Dendritic cell treated with granulocyte-macrophage colony-stimulating factor and Interleukin-4, amounts not matched to agents 40 ng/mL and 50 ng/mL, for 4 days (primary cell): Measurements from ENCODE around the gene PIK3CG.
"Not testable (repeated sequence)": the region's sequence is repeated elsewhere in the genome, so short reads cannot be mapped to it uniquely, and the experiment has no call there.

ENCODE experiments used
- H3K27ac Mint-ChIP-seq: one replicate; pipeline ENCODE4 v1.8.0; 2022; ENCODE audit warnings: mild to moderate bottlenecking, mixed read lengths
- H3K27me3 Mint-ChIP-seq: one replicate; pipeline ENCODE4 v1.8.0; 2022; ENCODE audit warnings: mild to moderate bottlenecking, mixed read lengths
- H3K36me3 Mint-ChIP-seq: one replicate; pipeline ENCODE4 v1.8.0; 2022; ENCODE audit warnings: low read depth, mixed read lengths
- H3K4me1 Mint-ChIP-seq: one replicate; pipeline ENCODE4 v1.8.0; 2022; ENCODE audit warnings: low read depth, mixed read lengths
- H3K4me3 Mint-ChIP-seq: one replicate; pipeline ENCODE4 v1.8.0; 2022; ENCODE audit warnings: mild to moderate bottlenecking, moderate library complexity, mixed read lengths
- H3K9me3 Mint-ChIP-seq: one replicate; pipeline ENCODE4 v1.8.0; 2022; ENCODE audit warnings: mixed read lengths
- intact Hi-C: fragments of 100-400 bp; cut with micrococcal nuclease; formaldehyde crosslinking; loops from one replicate; pipeline ENCODE4 v1.15.0; 2022

Gene PIK3CG

GRCh38 chr7:106915873-106916272 lies 50.8 kb downstream of the PIK3CG start:
- Mint-ChIP-seq H3K4me1 (no peaks in the 10 kb centered on the region), H3K4me3 (no peak overlapping the region), H3K27me3 (no peaks in the 10 kb centered on the region), H3K36me3 (no peaks in the 10 kb centered on the region), H3K27ac (no peak overlapping the region), H3K9me3 (peaks cover 14% of the 10 kb centered on the region)
- intact Hi-C loops = no loop called here

GRCh38 chr7:106916679-106917078 lies 51.6 kb downstream of the PIK3CG start:
- intact Hi-C loops = no loop called here
- no peaks in the 10 kb centered on the region for H3K27me3 Mint-ChIP-seq
- H3K36me3 Mint-ChIP-seq = no peaks in the 10 kb centered on the region
- no peak overlapping the region for H3K27ac Mint-ChIP-seq
- H3K4me1 Mint-ChIP-seq = no peaks in the 10 kb centered on the region
- H3K9me3 Mint-ChIP-seq = peaks cover 20% of the 10 kb centered on the region
- H3K4me3 Mint-ChIP-seq = no peak overlapping the region

- no peaks in the 10 kb centered on the region for H3K36me3 Mint-ChIP-seq
- H3K27me3 Mint-ChIP-seq = no peaks in the 10 kb centered on the region
- intact Hi-C loops = no loop called here
- no peak overlapping the region for H3K27ac Mint-ChIP-seq
- H3K4me1 Mint-ChIP-seq = no peaks in the 10 kb centered on the region
- peaks cover 20% of the 10 kb centered on the region for H3K9me3 Mint-ChIP-seq
- no peak overlapping the region for H3K4me3 Mint-ChIP-seq
Measured at GRCh38 chr7:106918991-106919390, 53.9 kb downstream of the PIK3CG start.

GRCh38 chr7:106924468-106924867 lies 59.4 kb downstream of the PIK3CG start:
- H3K27ac Mint-ChIP-seq, H3K27me3 Mint-ChIP-seq, intact Hi-C loops, H3K4me3 Mint-ChIP-seq, H3K36me3 Mint-ChIP-seq, H3K4me1 Mint-ChIP-seq: not testable (repeated sequence)
- H3K9me3 Mint-ChIP-seq = peaks cover 20% of the 10 kb centered on the region

- H3K9me3 Mint-ChIP-seq = no peaks in the 10 kb centered on the region
- no peaks in the 10 kb centered on the region for H3K4me1 Mint-ChIP-seq
- no peaks in the 10 kb centered on the region for H3K36me3 Mint-ChIP-seq
- H3K4me3 Mint-ChIP-seq = no peak overlapping the region
- intact Hi-C loops = no loop called here
- no peaks in the 10 kb centered on the region for H3K27me3 Mint-ChIP-seq
- H3K27ac Mint-ChIP-seq = no peak overlapping the region
Measured at GRCh38 chr7:106926892-106927291, 61.8 kb downstream of the PIK3CG start.

GRCh38 chr7:106927536-106927935 lies 62.5 kb downstream of the PIK3CG start:
- Mint-ChIP-seq H3K27me3 (no peaks in the 10 kb centered on the region), H3K27ac (no peak overlapping the region), H3K4me1 (no peaks in the 10 kb centered on the region), H3K36me3 (no peaks in the 10 kb centered on the region), H3K4me3 (no peak overlapping the region), H3K9me3 (no peaks in the 10 kb centered on the region)
- intact Hi-C loops = no loop called here

GRCh38 chr7:106929616-106930015 lies 64.5 kb downstream of the PIK3CG start:
- H3K4me1 Mint-ChIP-seq, H3K4me3 Mint-ChIP-seq, H3K27me3 Mint-ChIP-seq, intact Hi-C loops, H3K27ac Mint-ChIP-seq, H3K36me3 Mint-ChIP-seq, H3K9me3 Mint-ChIP-seq: not testable (repeated sequence)

- intact Hi-C loops = no loop called here
- H3K4me1 Mint-ChIP-seq = no peaks in the 10 kb centered on the region
- H3K36me3 Mint-ChIP-seq = no peaks in the 10 kb centered on the region
- no peak overlapping the region for H3K27ac Mint-ChIP-seq
- no peaks in the 10 kb centered on the region for H3K27me3 Mint-ChIP-seq
- H3K4me3 Mint-ChIP-seq = no peak overlapping the region
- no peaks in the 10 kb centered on the region for H3K9me3 Mint-ChIP-seq
Measured at GRCh38 chr7:106936236-106936635, 71.2 kb downstream of the PIK3CG start.

GRCh38 chr7:106938122-106938521 lies 73.0 kb downstream of the PIK3CG start:
- H3K4me3 Mint-ChIP-seq, H3K4me1 Mint-ChIP-seq, intact Hi-C loops, H3K27me3 Mint-ChIP-seq, H3K9me3 Mint-ChIP-seq, H3K27ac Mint-ChIP-seq, H3K36me3 Mint-ChIP-seq: not testable (repeated sequence)

- H3K27me3 Mint-ChIP-seq = no peaks in the 10 kb centered on the region
- H3K9me3 Mint-ChIP-seq = no peaks in the 10 kb centered on the region
- H3K4me3 Mint-ChIP-seq = no peak overlapping the region
- H3K36me3 Mint-ChIP-seq = no peaks in the 10 kb centered on the region
- intact Hi-C loops = no loop called here
- H3K27ac Mint-ChIP-seq = no peak overlapping the region
- H3K4me1 Mint-ChIP-seq = no peaks in the 10 kb centered on the region
Measured at GRCh38 chr7:106938803-106939202, 73.7 kb downstream of the PIK3CG start.

GRCh38 chr7:106944035-106944665 lies 79.1 kb downstream of the PIK3CG start:
- no peak overlapping the region for H3K27ac Mint-ChIP-seq
- intact Hi-C loops = no loop called here
- H3K9me3 Mint-ChIP-seq = no peaks in the 10 kb centered on the region
- H3K4me1 Mint-ChIP-seq = no peaks in the 10 kb centered on the region
- H3K27me3 Mint-ChIP-seq = no peaks in the 10 kb centered on the region
- H3K4me3 Mint-ChIP-seq = no peak overlapping the region
- H3K36me3 Mint-ChIP-seq = no peaks in the 10 kb centered on the region

- intact Hi-C loops = loop anchor here (1.0 to 5.0 kb wide), 2 partner anchors 155 to 203 kb away; no protein-coding TSS in a partner anchor
- no peaks in the 10 kb centered on the region for H3K27me3 Mint-ChIP-seq
- no peaks in the 10 kb centered on the region for H3K9me3 Mint-ChIP-seq
- H3K4me1 Mint-ChIP-seq = peaks cover 17% of the 10 kb centered on the region
- no peak overlapping the region for H3K4me3 Mint-ChIP-seq
- H3K36me3 Mint-ChIP-seq = no peaks in the 10 kb centered on the region
- H3K27ac Mint-ChIP-seq = no peak overlapping the region
Measured at GRCh38 chr7:106947244-106947728, 82.2 kb downstream of the PIK3CG start.

GRCh38 chr7:106952001-106952657 lies 87.0 kb downstream of the PIK3CG start:
- Mint-ChIP-seq H3K9me3 (peaks cover 8% of the 10 kb centered on the region), H3K36me3 (no peaks in the 10 kb centered on the region), H3K27me3 (no peaks in the 10 kb centered on the region), H3K27ac (peak overlapping the region; percentile 79), H3K4me1 (peaks cover 48% of the 10 kb centered on the region), H3K4me3 (no peak overlapping the region)
- intact Hi-C loops = loop anchor here (5.0 kb wide), 1 partner anchor 90 kb away; the partner anchor contains the start of gene PRKAR2B

GRCh38 chr7:106952658-106953231 lies 87.7 kb downstream of the PIK3CG start:
- Mint-ChIP-seq H3K27ac (peak overlapping the region; percentile 79), H3K4me1 (peaks cover 52% of the 10 kb centered on the region), H3K27me3 (no peaks in the 10 kb centered on the region), H3K9me3 (peaks cover 8% of the 10 kb centered on the region), H3K4me3 (peak overlapping the region; percentile 64), H3K36me3 (no peaks in the 10 kb centered on the region)
- intact Hi-C loops = loop anchor here (5.0 kb wide), 1 partner anchor 90 kb away; the partner anchor contains the start of gene PRKAR2B
